GM18867 (cell line): ENCODE measurements around the gene CLPTM1L.
"Not testable (repeated sequence)": the region's sequence is repeated elsewhere in the genome, so short reads cannot be mapped to it uniquely, and the experiment has no call there.

Source experiments
- ATAC-seq: cut with Tn5 transposase; IDR thresholded peaks from one replicate; pipeline ENCODE4 v1.9.1; 2021; ENCODE audit warnings: mild to moderate bottlenecking, moderate library complexity; ENCODE audit not compliant: unreplicated experiment

CLPTM1L gene

GRCh38 chr5:1278656-1279442, 66.0 kb downstream of the CLPTM1L start:
- no peak for ATAC-seq

- ATAC-seq: no peak
Observed at GRCh38 chr5:1278216-1278615, 66.7 kb downstream of the CLPTM1L start.

- no peak for ATAC-seq
Observed at GRCh38 chr5:1277781-1278180, 67.1 kb downstream of the CLPTM1L start.

- ATAC-seq: no peak
Observed at GRCh38 chr5:1277331-1277730, 67.6 kb downstream of the CLPTM1L start.

GRCh38 chr5:1276930-1277329, 68.0 kb downstream of the CLPTM1L start:
- ATAC-seq: no peak

GRCh38 chr5:1275397-1276391, 69.2 kb downstream of the CLPTM1L start:
- not testable (repeated sequence) for ATAC-seq

- no peak for ATAC-seq
Observed at GRCh38 chr5:1274471-1274870, 70.4 kb downstream of the CLPTM1L start.

GRCh38 chr5:1273745-1274144, 71.2 kb downstream of the CLPTM1L start:
- ATAC-seq: no peak

GRCh38 chr5:1272201-1272600, 72.7 kb downstream of the CLPTM1L start:
- no peak for ATAC-seq

- ATAC-seq: no peak
Observed at GRCh38 chr5:1270933-1271914, 73.7 kb downstream of the CLPTM1L start.

GRCh38 chr5:1270426-1270825, 74.5 kb downstream of the CLPTM1L start:
- no peak for ATAC-seq

- no peak for ATAC-seq
Observed at GRCh38 chr5:1268666-1269065, 76.2 kb downstream of the CLPTM1L start.

- no peak for ATAC-seq
Observed at GRCh38 chr5:1268056-1268455, 76.8 kb downstream of the CLPTM1L start.
